ENCODE data around the gene ADARB2.
"Not testable (repeated sequence)": the region's sequence is repeated elsewhere in the genome, so short reads cannot be mapped to it uniquely, and the experiment has no call there.

The ADARB2 gene

GRCh38 chr10:1251769-1252168 is 485.6 kb downstream of the ADARB2 start:
- DNase-seq (ENCODE audit: low read depth) = no peak

- DNase-seq (ENCODE audit: low read depth) = no peak
Measured at GRCh38 chr10:1249142-1249920, 488.0 kb downstream of the ADARB2 start.

- not testable (repeated sequence) for DNase-seq (ENCODE audit: low read depth)
Measured at GRCh38 chr10:1248262-1248630, 489.1 kb downstream of the ADARB2 start.

GRCh38 chr10:1247598-1248261 is 489.6 kb downstream of the ADARB2 start:
- no peak for DNase-seq (ENCODE audit: low read depth)

- no peak for DNase-seq (ENCODE audit: low read depth)
Measured at GRCh38 chr10:1244493-1244892, 492.8 kb downstream of the ADARB2 start.

GRCh38 chr10:1243486-1244234 is 493.7 kb downstream of the ADARB2 start:
- no peak for DNase-seq (ENCODE audit: low read depth)

- no peak for DNase-seq (ENCODE audit: low read depth)
Measured at GRCh38 chr10:1242975-1243374, 494.4 kb downstream of the ADARB2 start.

GRCh38 chr10:1241973-1242935 is 495.1 kb downstream of the ADARB2 start:
- no peak for DNase-seq (ENCODE audit: low read depth)

GRCh38 chr10:1241322-1241890 is 495.9 kb downstream of the ADARB2 start:
- DNase-seq (ENCODE audit: low read depth) = no peak

GRCh38 chr10:1240341-1240775 is 497.0 kb downstream of the ADARB2 start:
- DNase-seq (ENCODE audit: low read depth) = no peak

- no peak for DNase-seq (ENCODE audit: low read depth)
Measured at GRCh38 chr10:1233031-1233430, 504.3 kb downstream of the ADARB2 start.

GRCh38 chr10:1232164-1232911 is 505.0 kb downstream of the ADARB2 start:
- no peak for DNase-seq (ENCODE audit: low read depth)

- no peak for DNase-seq (ENCODE audit: low read depth)
Measured at GRCh38 chr10:1230592-1231275, 506.6 kb downstream of the ADARB2 start.

GRCh38 chr10:1230138-1230537 is 507.2 kb downstream of the ADARB2 start:
- no peak for DNase-seq (ENCODE audit: low read depth)

GRCh38 chr10:1229574-1229973 is 507.8 kb downstream of the ADARB2 start:
- no peak for DNase-seq (ENCODE audit: low read depth)

- no peak for DNase-seq (ENCODE audit: low read depth)
Measured at GRCh38 chr10:1229116-1229515, 508.2 kb downstream of the ADARB2 start.

GRCh38 chr10:1228467-1228975 is 508.8 kb downstream of the ADARB2 start:
- no peak for DNase-seq (ENCODE audit: low read depth)

- no peak for DNase-seq (ENCODE audit: low read depth)
Measured at GRCh38 chr10:1227510-1228402, 509.6 kb downstream of the ADARB2 start.

- DNase-seq (ENCODE audit: low read depth) = not testable (repeated sequence)
Measured at GRCh38 chr10:1226907-1227306, 510.4 kb downstream of the ADARB2 start.
